ENCODE measurements around the gene CBX5.
"Not testable (repeated sequence)": the region's sequence is repeated elsewhere in the genome, so short reads cannot be mapped to it uniquely, and the experiment has no call there.

CBX5 gene

DNA sequence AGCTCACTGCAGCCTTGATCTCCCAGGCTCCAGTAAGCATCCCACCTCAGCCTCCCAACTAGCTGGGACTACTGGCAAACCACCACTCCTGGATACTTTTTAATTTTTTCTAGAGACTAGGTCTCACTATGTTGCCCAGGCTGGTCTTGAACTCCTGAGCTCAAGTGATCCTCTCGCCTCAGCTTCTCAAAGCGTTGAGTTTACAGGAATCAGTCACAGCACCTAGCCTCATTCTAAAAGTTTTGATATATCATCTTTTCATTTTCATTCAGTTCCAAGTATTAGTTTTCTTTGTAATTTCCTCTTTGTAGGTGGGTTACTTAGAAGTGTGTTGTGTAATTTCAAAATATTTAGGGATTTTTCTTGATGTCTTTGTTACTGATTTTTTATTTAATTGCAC is 9.6 kb downstream of the CBX5 start:
- no peak for DNase-seq (ENCODE audit: low read depth in 4 of 4, low spot score in 1 of 4)

DNA sequence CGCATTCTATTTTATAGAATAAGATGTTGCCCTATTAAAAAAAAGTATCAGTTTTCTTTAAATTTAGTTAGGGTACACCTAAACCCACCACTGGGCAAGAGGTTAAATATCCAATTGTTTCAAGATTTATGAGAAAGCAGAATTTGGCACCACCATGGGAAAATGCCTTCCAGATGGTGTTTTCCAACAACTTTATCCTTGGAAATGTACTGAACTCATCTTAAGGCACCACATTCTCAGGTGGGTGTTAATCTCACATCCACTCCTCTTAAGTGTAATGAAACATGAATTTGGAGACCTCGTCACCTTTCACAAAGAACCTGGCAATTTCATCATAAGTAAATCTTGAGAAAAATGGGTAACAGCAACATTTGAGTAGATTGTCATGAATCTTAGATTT is 13.1 kb downstream of the CBX5 start:
- no peak for DNase-seq (ENCODE audit: low read depth in 4 of 4, low spot score in 1 of 4)

DNA sequence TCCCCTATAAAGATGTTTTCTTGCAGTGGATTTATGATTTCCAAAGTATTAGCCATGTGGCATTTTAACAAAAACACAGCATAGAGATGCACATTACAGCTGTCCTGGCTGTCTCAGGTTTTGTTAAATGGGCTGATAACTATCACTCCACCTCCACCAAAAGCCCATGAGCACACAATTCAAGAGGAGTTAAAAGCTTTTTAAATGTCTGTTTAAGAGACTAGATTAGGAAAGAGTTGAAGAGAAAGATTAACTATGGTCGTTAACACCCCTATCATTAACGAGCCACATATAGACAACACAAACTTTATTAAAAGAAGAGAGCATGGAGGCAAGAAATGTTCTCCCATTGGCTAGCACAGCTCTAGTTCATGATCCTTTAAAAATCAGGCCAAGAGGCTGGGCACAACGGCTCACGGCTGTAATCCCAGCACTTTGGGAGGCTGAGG is 14.5 kb downstream of the CBX5 start:
- no peak for DNase-seq (ENCODE audit: low read depth in 4 of 4, low spot score in 1 of 4)

DNA sequence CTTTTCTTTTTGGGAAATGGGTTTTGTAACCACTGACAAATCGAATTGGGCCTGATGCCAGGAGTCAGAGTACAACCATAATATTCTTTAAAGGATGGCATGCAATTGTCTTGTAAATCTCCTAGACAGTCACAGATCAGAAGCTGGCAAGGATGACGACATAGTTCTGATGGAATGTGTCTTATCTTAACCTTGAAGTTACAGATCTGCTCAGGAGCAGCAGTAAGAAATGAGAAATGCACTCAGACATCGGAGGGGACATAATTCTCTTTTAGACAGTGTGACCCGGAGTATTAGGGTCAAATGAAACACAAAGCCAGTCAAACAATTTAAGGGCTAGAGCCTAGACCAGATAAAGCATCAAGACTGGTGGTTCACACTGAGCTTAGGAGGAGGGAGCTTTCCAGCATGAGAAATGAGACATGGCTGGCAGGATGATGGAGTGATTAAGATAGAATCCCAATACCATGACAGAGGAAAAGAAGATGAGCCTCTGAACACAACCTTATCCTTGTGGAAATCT is 17.5 kb downstream of the CBX5 start:
- DNase-seq (ENCODE audit: low read depth in 4 of 4, low spot score in 1 of 4), result no peak

DNA sequence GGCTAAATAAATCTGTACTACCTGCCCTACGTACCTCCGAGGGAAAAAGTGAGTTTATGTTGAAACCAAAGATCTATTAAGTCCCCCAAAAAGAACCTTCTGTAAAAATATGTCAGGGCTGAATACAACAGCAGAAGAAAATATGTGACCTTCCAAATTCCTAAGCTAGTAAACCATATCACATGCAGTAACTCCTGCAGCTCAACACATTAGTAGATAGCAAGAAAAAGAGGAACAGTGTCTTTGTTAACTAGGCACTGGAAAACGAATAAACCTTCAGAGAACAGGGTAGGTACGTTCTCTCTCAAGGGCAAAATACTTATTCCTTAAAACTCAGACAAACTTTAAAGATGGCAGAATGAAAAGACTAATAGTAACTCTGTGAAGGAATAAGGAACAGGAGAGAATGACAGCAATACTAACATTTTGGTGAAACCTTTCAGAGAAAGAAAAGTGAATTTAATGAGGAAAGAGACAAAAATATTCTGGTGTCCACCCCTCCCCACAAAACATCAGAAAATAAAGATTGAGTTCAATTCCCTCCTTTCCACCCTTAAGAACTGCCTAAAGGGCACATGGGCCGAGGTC is 18.0 kb downstream of the CBX5 start:
- DNase-seq (ENCODE audit: low read depth in 4 of 4, low spot score in 1 of 4), result no peak

GRCh38 chr12:54259194-54260011 is 20.5 kb downstream of the CBX5 start:
- peak in 1 of 4 experiments; percentile 27 for DNase-seq (ENCODE audit: low read depth in 4 of 4, low spot score in 1 of 4)

DNA sequence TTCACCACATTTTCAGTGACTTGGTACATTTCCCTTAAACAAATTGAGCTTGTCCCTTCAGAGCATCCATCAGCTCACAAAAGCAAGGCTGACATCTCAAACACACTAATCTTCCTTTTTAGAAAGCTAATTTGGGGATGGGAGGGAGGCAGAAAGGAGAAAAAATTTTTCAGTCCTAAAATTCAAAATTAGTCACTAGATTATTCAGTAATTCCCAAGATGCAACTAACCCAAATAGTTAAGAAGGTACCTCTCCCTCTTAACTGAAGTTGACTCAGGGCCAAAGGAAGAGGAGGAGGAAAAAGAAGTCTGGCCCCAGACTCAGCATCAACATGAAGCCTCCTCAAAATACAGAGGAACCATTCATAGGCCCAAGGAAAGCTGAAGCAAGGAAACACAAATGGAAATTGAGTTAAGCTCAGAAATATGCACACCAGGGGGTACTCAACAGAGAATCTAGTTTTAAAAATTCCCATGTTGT is 21.7 kb downstream of the CBX5 start:
- no peak for DNase-seq (ENCODE audit: low read depth in 4 of 4, low spot score in 1 of 4)

GRCh38 chr12:54257332-54257731 is 22.6 kb downstream of the CBX5 start:
- DNase-seq (ENCODE audit: low read depth in 4 of 4, low spot score in 1 of 4), result no peak

DNA sequence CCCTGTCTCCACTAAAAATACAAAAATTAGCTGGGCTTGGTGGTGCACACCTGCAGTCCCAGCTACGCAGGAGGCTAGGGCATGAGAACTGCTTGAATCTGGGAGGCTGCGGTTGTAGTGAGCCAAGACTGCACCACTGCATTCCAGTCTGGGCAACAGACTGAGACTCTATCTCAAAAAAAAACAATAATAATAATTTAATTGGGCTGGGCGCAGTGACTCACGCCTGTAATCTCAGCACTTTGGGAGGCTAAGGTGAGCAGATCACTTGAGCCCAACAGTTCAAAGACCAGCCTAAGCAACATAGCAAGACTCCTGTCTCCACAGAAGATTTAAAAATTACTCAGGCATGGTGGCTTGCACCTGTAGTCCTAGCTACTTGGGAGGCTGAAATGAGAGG is 26.7 kb downstream of the CBX5 start:
- DNase-seq (ENCODE audit: low read depth in 4 of 4, low spot score in 1 of 4), result no peak

GRCh38 chr12:54251667-54252284 is 28.1 kb downstream of the CBX5 start:
- no peak for DNase-seq (ENCODE audit: low read depth in 4 of 4, low spot score in 1 of 4)

- no peak for DNase-seq (ENCODE audit: low read depth in 4 of 4, low spot score in 1 of 4)
Measured at GRCh38 chr12:54249489-54249888, 30.4 kb downstream of the CBX5 start.

GRCh38 chr12:54246011-54246641 is 33.8 kb downstream of the CBX5 start:
- no peak for DNase-seq (ENCODE audit: low read depth in 4 of 4, low spot score in 1 of 4)

DNA sequence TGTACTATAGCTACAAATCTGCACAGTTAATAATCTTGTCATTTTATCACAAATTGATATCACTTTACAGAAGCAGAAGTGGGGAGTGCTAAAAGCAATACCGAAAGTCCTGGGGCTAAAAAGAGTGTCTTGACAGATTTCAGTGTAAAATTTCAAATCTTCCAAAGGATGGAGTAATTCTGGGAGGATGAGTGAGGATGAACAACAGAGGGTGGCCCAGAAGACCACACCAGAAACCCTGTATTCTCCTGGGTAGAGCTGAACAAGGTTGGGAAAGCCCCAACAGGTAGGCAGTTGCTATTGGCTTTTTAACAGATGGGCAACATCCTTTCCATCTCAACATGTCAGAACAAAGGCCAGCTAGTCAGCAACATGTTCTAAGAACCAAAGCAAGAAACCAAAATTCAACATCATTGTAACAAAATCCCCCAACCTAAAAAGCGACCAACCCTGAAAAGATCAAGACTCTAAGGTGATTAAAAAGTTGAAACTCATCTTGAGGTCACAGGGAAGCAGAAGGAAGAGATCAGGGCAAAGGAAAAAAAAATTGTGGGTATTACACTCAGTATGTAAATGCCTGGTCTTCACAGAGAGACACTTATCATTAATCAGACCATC is 38.8 kb downstream of the CBX5 start:
- no peak for DNase-seq (ENCODE audit: low read depth in 4 of 4, low spot score in 1 of 4)

GRCh38 chr12:54240129-54240528 is 39.8 kb downstream of the CBX5 start:
- no peak for DNase-seq (ENCODE audit: low read depth in 4 of 4, low spot score in 1 of 4)

- DNase-seq (ENCODE audit: low read depth in 4 of 4, low spot score in 1 of 4), result no peak
Measured at GRCh38 chr12:54239620-54240019, 40.3 kb downstream of the CBX5 start.

DNA sequence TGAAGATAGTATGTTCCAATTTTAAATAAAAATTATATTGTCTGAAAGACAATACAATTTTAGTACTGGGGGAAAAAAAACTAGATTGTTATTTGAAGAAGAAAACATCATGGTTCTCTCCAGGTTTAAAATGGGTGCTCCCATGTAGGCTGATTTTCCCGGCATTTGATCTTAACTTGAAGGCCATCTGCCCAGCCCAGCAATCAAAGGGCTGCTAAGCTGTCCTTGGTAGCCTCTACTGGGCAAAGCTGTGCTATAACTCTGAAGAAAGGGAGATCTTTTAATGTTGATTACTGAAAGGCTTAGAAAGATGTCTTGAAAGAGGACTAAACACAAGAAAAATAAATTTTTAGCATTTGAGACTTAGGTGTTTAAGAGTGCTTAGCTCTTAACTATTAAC is 41.4 kb downstream of the CBX5 start:
- no peak for DNase-seq (ENCODE audit: low read depth in 4 of 4, low spot score in 1 of 4)

DNA sequence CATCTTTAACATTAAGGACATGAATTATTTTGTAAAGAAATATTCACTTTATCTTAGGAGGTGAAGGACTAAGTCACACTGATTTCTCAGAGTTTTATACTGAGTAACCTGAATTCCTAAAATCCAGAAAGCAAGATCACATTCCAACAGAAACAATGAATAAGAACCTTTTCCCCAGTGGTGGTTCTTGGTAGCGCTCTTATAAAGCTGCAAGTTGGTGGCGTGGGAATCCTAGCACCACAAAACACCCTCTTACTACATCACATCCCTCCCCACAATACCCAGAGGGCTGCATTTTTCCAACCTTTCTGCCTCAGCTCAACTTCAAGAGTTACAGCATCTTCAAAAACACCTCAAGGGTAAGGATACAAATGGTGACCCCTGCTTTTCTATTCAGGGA is 47.1 kb downstream of the CBX5 start:
- DNase-seq (ENCODE audit: low read depth in 4 of 4, low spot score in 1 of 4), result no peak

DNA sequence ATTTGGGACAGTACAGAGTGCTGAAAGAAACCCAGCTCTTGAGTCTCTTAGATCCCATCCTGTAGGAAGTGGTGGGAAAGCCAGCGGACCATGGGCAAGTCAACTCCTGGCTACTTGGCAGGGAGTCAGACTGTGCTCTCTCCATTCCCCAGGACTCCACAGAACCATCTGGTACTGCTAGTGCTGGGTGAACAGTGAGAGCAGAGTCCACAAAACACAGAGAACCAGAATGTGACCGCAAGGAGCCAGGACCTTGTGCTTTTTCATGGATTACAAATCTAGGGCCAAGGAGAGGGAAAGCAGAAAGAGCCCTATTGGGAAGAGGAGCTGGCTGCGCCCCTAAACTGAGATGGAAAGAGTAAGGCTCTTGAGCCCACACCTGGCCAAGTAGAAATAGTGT is 48.7 kb downstream of the CBX5 start:
- not testable (repeated sequence) for DNase-seq (ENCODE audit: low read depth in 4 of 4, low spot score in 1 of 4)

DNA sequence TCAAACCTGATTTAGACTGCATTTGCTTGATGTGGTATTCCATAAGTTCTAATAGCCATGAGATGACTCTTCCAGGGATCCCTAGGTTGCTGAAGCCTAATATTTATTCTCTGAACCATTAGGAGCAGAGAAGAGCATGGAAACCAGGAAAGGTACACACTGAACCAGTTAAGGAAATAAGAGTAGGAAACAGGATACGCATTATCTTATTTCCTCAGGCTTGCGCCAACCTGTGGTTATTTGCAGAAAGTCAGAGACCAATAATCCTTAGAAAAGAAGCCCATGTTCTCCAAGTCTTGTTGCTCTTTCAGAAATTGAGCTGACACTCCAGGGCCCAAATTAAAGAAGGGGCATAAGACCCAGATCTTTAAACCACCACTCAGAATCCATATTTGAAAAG is 49.4 kb downstream of the CBX5 start:
- no peak for DNase-seq (ENCODE audit: low read depth in 4 of 4, low spot score in 1 of 4)

GRCh38 chr12:54229624-54230212 is 50.2 kb downstream of the CBX5 start:
- no peak for DNase-seq (ENCODE audit: low read depth in 4 of 4, low spot score in 1 of 4)

- no peak for DNase-seq (ENCODE audit: low read depth in 4 of 4, low spot score in 1 of 4)
Measured at GRCh38 chr12:54228471-54228870, 51.5 kb downstream of the CBX5 start.
